Memory B cell (primary cell): ENCODE measurements around the gene PRR22.
"Not testable (repeated sequence)": the region's sequence is repeated elsewhere in the genome, so short reads cannot be mapped to it uniquely, and the experiment has no call there.

ENCODE experiments used
- ATAC-seq: fragments of 150-1000 bp; cut with Tn5 transposase; 2 replicates; pipeline ENCODE4 v1.10.0; 2021; ENCODE audit warnings: low read depth, mild to moderate bottlenecking, moderate library complexity
- DNase-seq, 2 donors: peaks; one replicate each; pipeline ENCODE4 v3.0.0; 2022; ENCODE audit warnings: low spot score in 2 of 2
- H3K27ac Mint-ChIP-seq: one replicate; pipeline ENCODE4 v1.8.0; 2022; ENCODE audit warnings: mild to moderate bottlenecking, moderate library complexity, mixed read lengths
- H3K27me3 Mint-ChIP-seq: one replicate; pipeline ENCODE4 v1.8.0; 2022; ENCODE audit warnings: mixed read lengths
- H3K36me3 Mint-ChIP-seq: one replicate; pipeline ENCODE4 v1.8.0; 2022; ENCODE audit warnings: mild to moderate bottlenecking, mixed read lengths
- H3K4me1 Mint-ChIP-seq: one replicate; pipeline ENCODE4 v1.8.0; 2022; ENCODE audit warnings: mixed read lengths
- H3K4me3 Mint-ChIP-seq: one replicate; pipeline ENCODE4 v1.8.0; 2022; ENCODE audit warnings: mild to moderate bottlenecking, moderate library complexity, mixed read lengths
- H3K9me3 Mint-ChIP-seq: one replicate; pipeline ENCODE4 v1.8.0; 2022; ENCODE audit warnings: mixed read lengths

Gene PRR22

GRCh38 chr19:5772416-5772815, 12.1 kb downstream of the PRR22 start:
- no peak overlapping the region for H3K27ac Mint-ChIP-seq
- ATAC-seq: no peak
- no peaks in the 10 kb centered on the region for H3K36me3 Mint-ChIP-seq
- H3K4me1 Mint-ChIP-seq: no peaks in the 10 kb centered on the region
- no peak overlapping the region for H3K4me3 Mint-ChIP-seq
- no peak for DNase-seq
- no peaks in the 10 kb centered on the region for H3K9me3 Mint-ChIP-seq
- H3K27me3 Mint-ChIP-seq: peaks cover 5% of the 10 kb centered on the region

- Mint-ChIP-seq H3K36me3 (no peaks in the 10 kb centered on the region), H3K4me3 (no peak overlapping the region), H3K27me3 (peaks cover 5% of the 10 kb centered on the region), H3K9me3 (no peaks in the 10 kb centered on the region), H3K27ac (no peak overlapping the region), H3K4me1 (no peaks in the 10 kb centered on the region)
- ATAC-seq (no peak), DNase-seq (no peak)
These were observed 16.6 kb downstream of the PRR22 start for GRCh38 chr19:5767949-5768348.

- H3K36me3 Mint-ChIP-seq: no peaks in the 10 kb centered on the region
These were observed 19.3 kb downstream of the PRR22 start for GRCh38 chr19:5765220-5765619.

GRCh38 chr19:5762608-5763217, 21.8 kb downstream of the PRR22 start:
- no peak for DNase-seq
- no peak overlapping the region for H3K27ac Mint-ChIP-seq
- no peak overlapping the region for H3K4me3 Mint-ChIP-seq
- H3K36me3 Mint-ChIP-seq: no peaks in the 10 kb centered on the region
- no peaks in the 10 kb centered on the region for H3K4me1 Mint-ChIP-seq
- H3K9me3 Mint-ChIP-seq: peaks cover 8% of the 10 kb centered on the region
- ATAC-seq: no peak
- peaks cover 11% of the 10 kb centered on the region for H3K27me3 Mint-ChIP-seq

More at GRCh38 chr19:5765220-5765619, 19.3 kb downstream of the PRR22 start:
- Mint-ChIP-seq H3K4me3 (no peak overlapping the region), H3K27me3 (peaks cover 10% of the 10 kb centered on the region), H3K4me1 (no peaks in the 10 kb centered on the region), H3K27ac (no peak overlapping the region), H3K9me3 (peaks cover 8% of the 10 kb centered on the region)
- DNase-seq: no peak
- no peak for ATAC-seq

GRCh38 chr19:5753743-5754142, 30.8 kb downstream of the PRR22 start:
- no peak for ATAC-seq
- Mint-ChIP-seq H3K9me3 (no peaks in the 10 kb centered on the region), H3K36me3 (no peaks in the 10 kb centered on the region), H3K27ac (no peak overlapping the region), H3K27me3 (peaks cover 9% of the 10 kb centered on the region), H3K4me3 (no peak overlapping the region), H3K4me1 (no peaks in the 10 kb centered on the region)
- no peak for DNase-seq

GRCh38 chr19:5751709-5752108, 32.8 kb downstream of the PRR22 start:
- H3K9me3 Mint-ChIP-seq: no peaks in the 10 kb centered on the region

GRCh38 chr19:5749505-5749904, 35.0 kb downstream of the PRR22 start:
- DNase-seq: no peak
- no peak for ATAC-seq

More at GRCh38 chr19:5751709-5752108, 32.8 kb downstream of the PRR22 start:
- no peak overlapping the region for H3K27ac Mint-ChIP-seq
- peaks cover 5% of the 10 kb centered on the region for H3K27me3 Mint-ChIP-seq
- DNase-seq (no peak), ATAC-seq (no peak)
- no peak overlapping the region for H3K4me3 Mint-ChIP-seq
- no peaks in the 10 kb centered on the region for H3K4me1 Mint-ChIP-seq
- H3K36me3 Mint-ChIP-seq: no peaks in the 10 kb centered on the region

GRCh38 chr19:5748920-5749319, 35.6 kb downstream of the PRR22 start:
- not testable (repeated sequence) for H3K27me3 Mint-ChIP-seq, H3K27ac Mint-ChIP-seq, H3K4me3 Mint-ChIP-seq, ATAC-seq, H3K9me3 Mint-ChIP-seq, H3K36me3 Mint-ChIP-seq, DNase-seq, H3K4me1 Mint-ChIP-seq

More at GRCh38 chr19:5749505-5749904, 35.0 kb downstream of the PRR22 start:
- Mint-ChIP-seq H3K27ac (no peak overlapping the region), H3K4me1 (no peaks in the 10 kb centered on the region), H3K36me3 (no peaks in the 10 kb centered on the region), H3K4me3 (no peak overlapping the region), H3K9me3 (no peaks in the 10 kb centered on the region), H3K27me3 (peaks cover 5% of the 10 kb centered on the region)

- not testable (repeated sequence) for H3K27ac Mint-ChIP-seq, H3K27me3 Mint-ChIP-seq, DNase-seq, ATAC-seq, H3K4me3 Mint-ChIP-seq, H3K4me1 Mint-ChIP-seq, H3K36me3 Mint-ChIP-seq, H3K9me3 Mint-ChIP-seq
These were observed 39.5 kb downstream of the PRR22 start for GRCh38 chr19:5744999-5745398.

- H3K36me3 Mint-ChIP-seq: no peaks in the 10 kb centered on the region
- peak overlapping the region; percentile 11 for H3K27ac Mint-ChIP-seq
- H3K27me3 Mint-ChIP-seq: peaks cover 1% of the 10 kb centered on the region
- DNase-seq (no peak), ATAC-seq (no peak)
- H3K4me3 Mint-ChIP-seq: no peak overlapping the region
- H3K4me1 Mint-ChIP-seq: no peaks in the 10 kb centered on the region
- H3K9me3 Mint-ChIP-seq: peaks cover 4% of the 10 kb centered on the region
These were observed 40.9 kb downstream of the PRR22 start for GRCh38 chr19:5743630-5744029.

- H3K9me3 Mint-ChIP-seq: peaks cover 4% of the 10 kb centered on the region
- ATAC-seq (no peak), DNase-seq (no peak)
- no peak overlapping the region for H3K27ac Mint-ChIP-seq
- no peaks in the 10 kb centered on the region for H3K4me1 Mint-ChIP-seq
- peaks cover 1% of the 10 kb centered on the region for H3K27me3 Mint-ChIP-seq
- H3K4me3 Mint-ChIP-seq: no peak overlapping the region
- no peaks in the 10 kb centered on the region for H3K36me3 Mint-ChIP-seq
These were observed 42.5 kb downstream of the PRR22 start for GRCh38 chr19:5742051-5742450.

GRCh38 chr19:5738423-5738822, 46.1 kb downstream of the PRR22 start:
- Mint-ChIP-seq H3K27me3 (peaks cover 3% of the 10 kb centered on the region), H3K4me3 (no peak overlapping the region), H3K4me1 (no peaks in the 10 kb centered on the region), H3K9me3 (peaks cover 4% of the 10 kb centered on the region), H3K27ac (no peak overlapping the region), H3K36me3 (no peaks in the 10 kb centered on the region)
- DNase-seq: no peak
- ATAC-seq: no peak

GRCh38 chr19:5733172-5733571, 51.4 kb downstream of the PRR22 start:
- not testable (repeated sequence) for H3K4me3 Mint-ChIP-seq, H3K4me1 Mint-ChIP-seq, H3K27ac Mint-ChIP-seq, H3K9me3 Mint-ChIP-seq, H3K27me3 Mint-ChIP-seq, DNase-seq, ATAC-seq, H3K36me3 Mint-ChIP-seq
